GM20431 (cell line): ENCODE measurements around the gene PARP8.
"Not testable (repeated sequence)": the region's sequence is repeated elsewhere in the genome, so short reads cannot be mapped to it uniquely, and the experiment has no call there.

Experiments used
- in situ Hi-C: fragments of 300-500 bp; cut with MseI, MboI; formaldehyde crosslinking; loops from one replicate; pipeline ENCODE4 v1.15.0; 2020; ENCODE audit warnings: low sequenced_read_pairs; ENCODE audit not compliant: unreplicated experiment

The PARP8 gene

DNA sequence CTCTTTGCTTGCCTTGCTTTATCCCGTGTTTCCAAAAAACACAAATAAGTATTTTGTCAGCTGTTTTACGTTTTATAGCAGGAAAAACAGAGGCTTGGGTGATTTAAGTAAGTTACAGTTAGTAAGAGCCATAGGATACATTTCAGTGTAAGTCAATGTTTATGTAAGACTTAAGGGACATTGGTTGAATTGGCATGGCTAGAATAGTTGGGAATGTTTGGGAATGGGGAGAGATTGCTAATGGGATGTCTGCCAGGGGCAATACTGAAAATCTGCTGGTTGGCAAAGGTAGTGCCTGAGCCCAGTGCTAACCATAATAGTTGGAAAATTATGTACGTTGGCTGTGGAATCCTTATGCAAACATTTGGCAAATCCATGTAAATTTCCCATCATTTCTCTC, 7.0 kb downstream of the PARP8 start:
- in situ Hi-C loops, result not testable (repeated sequence)

- in situ Hi-C loops, result no loop called here
These were observed 8.9 kb downstream of the PARP8 start for GRCh38 chr5:50675385-50675784.

GRCh38 chr5:50679554-50679953, 13.1 kb downstream of the PARP8 start:
- in situ Hi-C loops, result not testable (repeated sequence)

DNA sequence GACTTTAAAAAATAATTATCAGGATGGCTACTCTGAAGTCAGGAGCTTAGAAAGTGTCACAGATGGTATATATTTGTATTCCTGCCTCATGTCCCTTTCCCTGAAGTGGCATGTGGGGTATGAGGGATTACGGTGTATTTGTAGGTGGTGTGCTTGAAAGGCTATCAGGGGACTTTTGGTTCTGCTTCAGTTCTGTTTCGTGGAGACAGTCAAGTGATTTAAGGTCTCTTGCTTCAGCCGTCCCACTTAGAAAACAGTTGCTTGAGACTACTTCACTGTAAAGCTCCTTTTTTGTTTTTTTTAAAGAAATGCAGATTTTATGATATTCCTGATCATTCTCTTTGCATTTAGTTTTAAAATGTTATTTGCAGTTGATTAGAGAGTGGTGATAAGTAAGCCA, 18.3 kb downstream of the PARP8 start:
- in situ Hi-C loops, result no loop called here

- in situ Hi-C loops, result no loop called here
These were observed 21.1 kb downstream of the PARP8 start for GRCh38 chr5:50687548-50687947.

DNA sequence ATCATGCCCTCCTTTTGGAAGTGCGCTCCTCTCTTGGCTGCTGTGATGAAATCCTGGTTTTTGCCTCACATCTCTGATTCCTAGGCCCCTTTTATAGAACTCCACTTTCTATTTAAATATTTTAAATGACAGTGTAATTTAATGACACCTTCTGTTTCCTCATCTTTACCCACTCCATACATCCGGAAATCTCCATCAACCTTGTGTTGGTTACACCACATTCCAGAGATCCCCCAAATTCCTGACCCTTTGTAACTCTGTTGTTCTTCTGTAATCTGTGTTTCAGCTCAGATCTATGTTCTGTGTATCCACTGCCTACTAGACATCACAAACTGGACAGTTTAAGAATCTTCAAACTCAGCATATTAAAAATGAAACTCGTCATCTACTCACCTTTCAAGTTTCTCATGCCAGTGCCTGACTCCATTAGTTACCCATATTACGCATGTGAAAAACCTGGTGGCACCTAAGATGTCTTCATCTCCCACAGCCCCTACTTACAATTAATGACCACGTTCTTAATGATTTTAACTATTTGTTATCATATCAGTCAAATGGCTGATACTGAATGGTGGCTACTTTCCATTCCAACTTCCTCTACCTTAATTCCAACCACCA, 25.1 kb downstream of the PARP8 start:
- in situ Hi-C loops, result no loop called here

DNA sequence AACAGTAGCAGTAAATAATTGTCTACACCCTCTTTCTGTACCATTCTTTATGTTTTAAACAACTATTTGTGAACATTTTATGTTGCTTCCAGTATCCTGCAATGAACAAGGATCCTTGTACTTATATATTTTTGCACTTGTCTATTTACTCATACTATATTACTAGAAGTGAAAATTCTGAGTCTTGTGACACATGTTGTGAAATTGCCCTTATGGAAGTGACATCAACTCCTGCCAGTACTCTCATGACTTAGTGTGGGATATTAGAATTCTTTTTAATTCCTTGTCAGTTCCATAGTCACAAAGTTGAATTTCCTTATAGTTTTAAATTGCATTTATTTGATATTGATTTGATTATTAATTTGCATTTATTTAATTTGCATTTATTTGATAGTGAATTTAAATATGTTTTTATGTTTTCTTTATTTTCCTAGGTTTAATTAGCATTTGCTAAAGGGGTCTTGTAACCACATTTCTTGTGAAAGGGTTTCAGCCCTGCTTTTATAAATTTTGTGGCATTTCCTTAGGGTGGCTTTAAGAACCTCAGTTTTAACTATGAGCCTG, 27.7 kb downstream of the PARP8 start:
- in situ Hi-C loops, result no loop called here

DNA sequence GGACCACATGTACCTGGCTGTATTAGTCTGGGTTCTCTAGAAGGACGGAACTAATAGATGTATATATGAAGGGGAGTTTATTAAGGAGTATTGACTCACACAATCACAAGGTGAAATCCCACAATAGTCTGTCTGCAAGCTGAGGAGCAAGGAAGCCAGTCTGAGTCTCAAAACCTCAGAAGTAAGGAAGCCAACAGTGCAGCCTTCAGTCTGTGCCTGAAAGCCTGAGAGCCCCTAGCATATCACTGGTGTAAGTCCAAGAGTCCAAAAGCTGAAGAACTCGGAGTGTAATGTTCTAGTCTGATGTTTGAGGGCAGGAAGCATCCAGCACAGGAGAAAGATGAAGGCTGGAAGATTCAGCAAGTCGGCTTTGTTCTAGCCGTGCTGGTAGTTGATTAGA, 28.2 kb downstream of the PARP8 start:
- in situ Hi-C loops, result not testable (repeated sequence)

DNA sequence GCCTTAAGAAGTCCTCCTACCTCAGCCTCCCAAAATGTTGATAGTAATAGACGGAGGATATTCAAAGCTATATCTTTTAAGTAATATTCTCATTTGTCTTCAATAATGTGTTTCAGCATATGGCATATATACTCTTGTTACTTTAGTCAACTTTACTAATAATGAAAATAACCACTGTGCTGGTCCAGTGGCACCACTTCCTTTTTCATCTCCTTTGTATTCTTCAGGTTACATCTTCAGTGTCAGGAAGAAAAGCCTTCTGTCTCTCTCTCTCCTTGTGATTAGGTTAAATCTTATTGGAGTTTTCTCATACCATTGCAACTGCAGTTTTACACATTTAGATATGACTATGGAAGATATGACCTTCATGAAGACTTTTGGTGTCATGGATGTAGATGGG, 31.3 kb downstream of the PARP8 start:
- in situ Hi-C loops, result no loop called here

GRCh38 chr5:50699737-50700136, 33.3 kb downstream of the PARP8 start:
- in situ Hi-C loops, result no loop called here

GRCh38 chr5:50700706-50701105, 34.3 kb downstream of the PARP8 start:
- in situ Hi-C loops, result no loop called here

- in situ Hi-C loops, result no loop called here
These were observed 36.4 kb downstream of the PARP8 start for GRCh38 chr5:50702615-50703366.

- in situ Hi-C loops, result no loop called here
These were observed 36.9 kb downstream of the PARP8 start for GRCh38 chr5:50703367-50703666.

DNA sequence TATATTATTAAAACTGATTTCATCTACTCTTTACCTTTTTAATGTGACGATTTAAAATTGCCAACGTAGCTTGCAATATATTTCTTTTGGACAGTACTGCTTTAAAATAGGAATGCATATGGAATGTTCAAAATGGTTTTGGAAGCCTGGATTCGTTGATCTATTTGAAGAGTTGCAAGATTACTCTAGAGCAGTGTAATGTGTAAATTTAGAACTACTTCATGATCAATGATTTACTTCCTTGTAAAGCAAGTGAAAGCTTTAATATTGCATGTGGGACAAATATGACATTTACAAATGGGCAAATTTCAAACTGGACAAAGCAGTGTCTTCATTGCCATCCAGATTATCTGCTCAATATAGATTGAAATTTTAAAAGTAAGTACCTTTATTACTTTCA, 38.3 kb downstream of the PARP8 start:
- in situ Hi-C loops, result no loop called here

GRCh38 chr5:50709471-50709870, 43.0 kb downstream of the PARP8 start:
- in situ Hi-C loops, result no loop called here

DNA sequence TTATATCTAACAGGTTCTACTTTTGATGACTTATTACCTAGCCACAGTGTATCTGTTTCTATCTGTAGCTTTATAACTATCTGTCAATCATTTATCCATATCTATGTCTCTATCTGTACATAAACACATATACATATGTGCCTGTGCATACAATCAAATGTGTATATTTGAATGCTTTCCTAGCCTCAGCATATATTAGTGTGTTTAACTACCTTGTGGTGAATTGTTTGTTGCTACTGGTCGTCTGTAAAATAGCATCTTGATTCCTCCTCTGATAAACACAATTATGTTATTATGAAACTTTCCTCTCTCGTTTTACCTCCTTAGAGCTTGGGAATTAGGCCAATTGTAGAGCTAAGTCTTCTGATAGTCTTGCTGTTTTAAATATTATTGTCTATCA, 44.4 kb downstream of the PARP8 start:
- in situ Hi-C loops, result no loop called here

- in situ Hi-C loops, result no loop called here
These were observed 44.8 kb downstream of the PARP8 start for GRCh38 chr5:50711280-50711679.

- in situ Hi-C loops, result no loop called here
These were observed 46.0 kb downstream of the PARP8 start for GRCh38 chr5:50712479-50712878.

DNA sequence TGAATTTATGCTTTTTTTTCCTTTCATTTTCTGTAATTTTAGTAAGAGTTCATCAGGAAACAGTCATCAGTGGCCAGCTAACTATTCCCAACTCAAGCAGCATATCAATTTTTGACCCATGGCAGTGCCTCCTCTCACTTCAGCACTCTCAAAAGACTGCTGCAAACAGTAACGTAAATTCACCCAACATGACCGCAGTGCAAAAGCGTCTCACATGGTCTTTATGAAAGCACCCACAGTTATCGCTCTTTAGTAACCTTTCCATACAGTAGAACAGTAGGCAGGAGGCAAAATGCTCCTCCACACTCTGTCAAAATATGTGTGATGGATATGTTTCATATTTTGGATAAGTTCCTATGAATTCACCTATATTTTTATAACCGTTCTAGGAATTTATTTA, 48.6 kb downstream of the PARP8 start:
- in situ Hi-C loops, result no loop called here

DNA sequence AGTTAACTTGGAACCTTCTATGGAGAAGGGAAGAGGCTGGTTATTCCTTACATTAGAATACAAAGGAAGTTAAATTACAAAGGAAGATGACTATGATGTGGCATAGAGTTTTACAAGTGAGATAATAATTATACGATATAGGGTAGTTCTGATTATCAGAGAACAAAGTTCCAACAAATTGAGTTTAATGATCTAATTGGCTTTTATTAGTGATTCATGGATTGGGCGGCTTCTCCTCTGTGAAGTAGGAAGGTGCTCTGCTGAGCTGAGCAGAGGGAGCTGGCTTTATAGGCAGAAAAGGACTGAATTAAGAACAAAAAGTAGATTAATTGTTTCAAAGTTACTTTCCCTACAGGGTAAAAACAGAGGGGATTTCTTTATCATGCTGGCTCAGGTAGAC, 49.7 kb downstream of the PARP8 start:
- in situ Hi-C loops, result no loop called here

- in situ Hi-C loops, result no loop called here
These were observed 51.2 kb downstream of the PARP8 start for GRCh38 chr5:50717651-50718050.
